Right atrium auricular region (tissue), 2 donors: ENCODE data around the gene OR52H1. TPM values are rescaled to one million over a fixed set of nuclear protein-coding genes. Genes with fewer than 3 reads are reported as not detected.

ENCODE experiments used
- DNase-seq: peaks from one replicate; pipeline ENCODE4 v3.0.0-alpha.2; 2019; ENCODE audit warnings: low spot score
- H3K27ac ChIP-seq, 2 donors: fragments of 200-600 bp; sonication (generic); 1 replicate in 1 of 2; 2 replicates in 1 of 2; pipeline ENCODE4 v1.5.1; 2016 to 2019
- H3K27me3 ChIP-seq, 2 donors: fragments of 200-600 bp; sonication (generic); one replicate each; pipeline versions ENCODE4 v1.5.1 to v1.6.0; 2017 to 2019
- H3K36me3 ChIP-seq: fragments of 200-600 bp; sonication (generic); one replicate; pipeline ENCODE4 v1.5.1; 2016
- H3K4me1 ChIP-seq, 2 donors: fragments of 200-600 bp; sonication (generic); one replicate each; pipeline versions ENCODE4 v1.5.1 to v1.6.0; 2017 to 2019
- H3K4me3 ChIP-seq, 2 donors: fragments of 200-600 bp; sonication (generic); 1 replicate in 1 of 2; 2 replicates in 1 of 2; pipeline ENCODE4 v1.5.1; 2017 to 2019; ENCODE audit warnings: mild to moderate bottlenecking in 1 of 2, moderate library complexity in 1 of 2
- H3K9me3 ChIP-seq, 2 donors: fragments of 200-600 bp; sonication (generic); one replicate each; pipeline ENCODE4 v1.5.1; 2019
- CTCF ChIP-seq, 2 donors: fragments of 200-600 bp; sonication (generic); IDR thresholded peaks; one replicate each; pipeline ENCODE4 v1.5.1; 2019; ENCODE audit warnings: antibody characterized with exemption in 2 of 2
- total RNA-seq, 2 donors: library from RNA; depleted of rRNA; stranded (reverse); fragments of >200 nt; gene quantifications; one replicate each; pipeline ENCODE4 v1.1.0, GENCODE V29; 2016

Gene OR52H1
- total RNA-seq, 2 donors from 2014 or later, result not detected

- no peak for TF ChIP-seq CTCF (IDR thresholded peaks at IDR 0.05)
- Histone ChIP-seq H3K27me3 (no peaks in the 10 kb centered on the region), H3K9me3 (no peaks in the 10 kb centered on the region), H3K27ac (no peak overlapping the region), H3K4me3 (no peak overlapping the region), H3K4me1 (no peaks in the 10 kb centered on the region), H3K36me3 (no peaks in the 10 kb centered on the region)
- no peak for DNase-seq
Observed at GRCh38 chr11:5524756-5525155, 23.6 kb downstream of the OR52H1 start.

- Histone ChIP-seq H3K4me1 (no peaks in the 10 kb centered on the region), H3K27me3 (no peaks in the 10 kb centered on the region), H3K36me3 (no peaks in the 10 kb centered on the region), H3K27ac (no peak overlapping the region), H3K4me3 (no peak overlapping the region), H3K9me3 (no peaks in the 10 kb centered on the region)
- no peak for TF ChIP-seq CTCF (IDR thresholded peaks at IDR 0.05)
- DNase-seq, result no peak
Observed at GRCh38 chr11:5522308-5522707, 26.0 kb downstream of the OR52H1 start.

- no peak overlapping the region for H3K4me3 ChIP-seq
- TF ChIP-seq CTCF (IDR thresholded peaks at IDR 0.05), result no peak
Observed at GRCh38 chr11:5521540-5521939, 26.8 kb downstream of the OR52H1 start.

GRCh38 chr11:5516599-5516998 is 31.7 kb downstream of the OR52H1 start, which contains the start of gene UBQLNL:
Gene UBQLNL, minus strand, starts transcription at chr11:5516699. Its CDS starts 258 bp downstream, at chr11:5516441.
- Histone ChIP-seq H3K4me3 (no peak within 1 kb of the TSS), H3K4me1 (no peaks in the 10 kb centered on the region), H3K9me3 (no peaks in the 10 kb centered on the region), H3K27ac (no peak within 1 kb of the TSS), H3K36me3 (no peaks in the 10 kb centered on the region), H3K27me3 (no peaks in the 10 kb centered on the region)
- TF ChIP-seq CTCF (IDR thresholded peaks at IDR 0.05), result no peak
- DNase-seq, result no peak

More at GRCh38 chr11:5521540-5521939, 26.8 kb downstream of the OR52H1 start:
- no peaks in the 10 kb centered on the region for H3K9me3 ChIP-seq
- no peak overlapping the region for H3K27ac ChIP-seq
- no peaks in the 10 kb centered on the region for H3K4me1 ChIP-seq
- DNase-seq, result no peak
- no peaks in the 10 kb centered on the region for H3K36me3 ChIP-seq
- no peaks in the 10 kb centered on the region for H3K27me3 ChIP-seq

GRCh38 chr11:5514841-5515240 is 33.5 kb downstream of the OR52H1 start:
- Histone ChIP-seq H3K4me3 (no peak overlapping the region), H3K36me3 (no peaks in the 10 kb centered on the region), H3K27me3 (no peaks in the 10 kb centered on the region), H3K9me3 (no peaks in the 10 kb centered on the region), H3K4me1 (no peaks in the 10 kb centered on the region), H3K27ac (no peak overlapping the region)
- DNase-seq, result no peak
- no peak for TF ChIP-seq CTCF (IDR thresholded peaks at IDR 0.05)

GRCh38 chr11:5509803-5510202 is 38.5 kb downstream of the OR52H1 start, which contains the start of gene UBQLN3:
Gene UBQLN3, minus strand, starts transcription at chr11:5509957. Its CDS starts 399 bp downstream, at chr11:5509558.
- H3K4me1 ChIP-seq, result no peaks in the 10 kb centered on the region
- H3K36me3 ChIP-seq, result no peaks in the 10 kb centered on the region
- TF ChIP-seq CTCF (IDR thresholded peaks at IDR 0.05), result no peak
- no peak within 1 kb of the TSS for H3K4me3 ChIP-seq
- DNase-seq, result no peak
- no peaks in the 10 kb centered on the region for H3K27me3 ChIP-seq
- H3K9me3 ChIP-seq, result no peaks in the 10 kb centered on the region
- H3K27ac ChIP-seq, result no peak within 1 kb of the TSS
